ENCODE measurements around the gene UBE2QL1. TPM values are rescaled to one million over a fixed set of nuclear protein-coding genes. Genes with fewer than 3 reads are reported as not detected.

The UBE2QL1 gene
- total RNA-seq, 1 experiment from 2014 or later: not detected

DNA sequence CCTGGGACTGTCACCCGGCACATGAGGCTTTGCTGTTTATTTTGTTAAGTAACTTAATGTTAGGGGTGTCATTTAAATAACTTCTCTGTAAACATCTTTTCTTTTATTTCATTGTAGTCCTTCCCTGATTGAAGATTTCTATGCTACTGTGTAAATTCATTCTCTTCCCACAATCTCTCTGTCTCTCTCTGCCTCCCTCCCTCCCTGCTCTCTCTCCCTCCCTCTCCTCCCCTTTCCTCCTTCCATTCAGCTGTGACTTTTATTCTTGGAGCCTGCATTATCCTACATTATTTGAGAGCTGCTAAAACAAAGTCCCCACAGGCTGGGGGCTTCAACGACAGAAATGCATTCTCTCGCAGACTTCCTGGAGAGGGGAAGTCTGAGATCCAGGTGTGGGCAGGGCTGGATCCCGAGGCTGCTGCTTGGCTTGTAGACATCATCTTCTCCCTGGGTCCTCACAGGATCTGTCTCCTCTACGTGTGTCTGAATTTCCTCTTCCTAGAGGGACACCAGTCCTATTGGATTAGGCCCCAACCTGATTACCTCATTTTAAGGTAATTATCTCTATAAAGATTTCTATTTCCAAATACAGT lies 18.4 kb downstream of the UBE2QL1 start:
- in situ Hi-C loops (cut with HindIII; ENCODE audit: low pct_unique_long_range_greater_than_20kb, low sequenced_read_pairs): no loop called here
- DNase-seq (ENCODE audit: low read depth): no peak

DNA sequence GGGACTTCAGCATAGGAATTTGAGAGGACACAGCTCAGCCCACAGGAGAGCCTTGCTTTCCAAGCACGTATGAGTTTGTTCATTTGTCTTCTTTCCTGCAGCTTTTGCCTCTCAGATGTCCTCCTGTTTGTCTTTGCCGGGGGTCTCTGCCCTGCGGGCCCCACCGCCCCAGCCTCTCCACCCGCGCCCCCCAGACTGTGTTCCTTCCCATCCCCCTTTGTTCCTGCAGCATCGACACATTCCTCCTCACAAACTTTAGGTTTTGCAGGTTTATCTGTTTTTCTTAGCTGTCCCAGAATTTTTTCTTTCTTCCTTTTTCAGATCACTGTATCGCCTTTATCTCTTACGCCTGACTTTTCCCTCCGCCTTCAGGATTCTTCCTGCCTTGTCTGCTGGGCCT lies 18.9 kb downstream of the UBE2QL1 start:
- in situ Hi-C loops (cut with HindIII; ENCODE audit: low pct_unique_long_range_greater_than_20kb, low sequenced_read_pairs): no loop called here

DNA sequence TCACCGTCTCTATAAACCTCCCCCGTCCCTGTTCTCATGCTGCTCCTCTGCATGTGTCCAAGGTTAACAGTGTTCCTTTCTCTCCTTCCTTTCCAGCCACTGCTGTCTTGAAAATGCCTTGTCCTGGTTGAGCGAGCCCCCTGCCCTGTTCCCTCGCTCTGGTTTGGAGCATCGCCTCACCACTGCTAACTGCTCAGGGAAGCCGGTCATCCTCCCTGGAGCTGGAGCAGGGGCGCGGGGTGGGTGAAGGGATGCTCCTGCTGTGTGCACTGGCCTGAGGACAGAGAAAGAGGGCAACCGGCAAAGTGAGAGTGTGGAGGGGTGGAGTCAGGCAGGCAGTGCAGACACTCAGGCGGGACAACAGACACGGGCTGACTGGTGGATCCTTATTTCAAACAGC lies 19.4 kb downstream of the UBE2QL1 start:
- no peak for DNase-seq (ENCODE audit: low read depth)
- in situ Hi-C loops (cut with HindIII; ENCODE audit: low pct_unique_long_range_greater_than_20kb, low sequenced_read_pairs): no loop called here

More for the DNA sequence above, 18.9 kb downstream of the UBE2QL1 start:
- DNase-seq (ENCODE audit: low read depth): no peak

DNA sequence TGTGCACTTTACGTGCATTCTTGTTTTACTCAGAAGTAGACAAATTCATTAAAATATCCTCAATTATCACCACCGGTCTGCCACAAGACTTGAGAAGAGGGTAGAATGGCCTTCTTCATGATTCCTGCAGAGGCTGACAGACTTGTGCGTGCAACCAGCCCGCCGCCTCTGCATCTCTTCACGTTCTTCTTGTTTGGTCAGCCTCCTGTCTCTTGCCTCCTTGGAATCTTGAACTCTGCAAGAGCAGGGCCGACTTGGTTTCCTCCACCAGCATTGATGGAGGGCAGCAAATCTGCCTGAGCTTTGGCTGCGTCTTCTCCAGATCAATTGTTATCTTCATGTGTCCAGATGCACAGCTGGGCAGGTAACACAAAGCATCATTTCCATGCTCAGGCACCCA lies 20.2 kb downstream of the UBE2QL1 start:
- DNase-seq (ENCODE audit: low read depth): no peak

DNA sequence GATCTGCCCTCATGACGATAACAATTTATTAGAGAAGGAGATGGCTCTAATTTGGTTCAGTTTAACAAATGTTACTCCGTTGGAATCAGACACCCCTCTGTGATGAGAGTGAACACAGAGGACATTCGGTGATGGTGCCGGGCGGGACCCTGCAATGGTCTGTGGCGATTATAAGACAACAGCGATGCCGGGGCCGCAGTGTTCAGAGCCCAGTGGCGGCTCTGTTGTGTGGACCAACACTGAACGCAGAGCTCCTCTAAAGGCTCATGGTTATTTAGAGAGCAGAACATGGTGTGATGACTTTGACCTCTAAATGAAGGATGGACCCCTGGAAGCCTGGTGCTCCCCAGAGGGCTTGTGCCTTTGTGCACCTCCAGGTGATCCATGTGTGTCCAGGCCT lies 21.2 kb downstream of the UBE2QL1 start:
- in situ Hi-C loops (cut with HindIII; ENCODE audit: low pct_unique_long_range_greater_than_20kb, low sequenced_read_pairs): no loop called here
- no peak for DNase-seq (ENCODE audit: low read depth)

More for the DNA sequence above, 20.2 kb downstream of the UBE2QL1 start:
- in situ Hi-C loops (cut with HindIII; ENCODE audit: low pct_unique_long_range_greater_than_20kb, low sequenced_read_pairs): no loop called here

DNA sequence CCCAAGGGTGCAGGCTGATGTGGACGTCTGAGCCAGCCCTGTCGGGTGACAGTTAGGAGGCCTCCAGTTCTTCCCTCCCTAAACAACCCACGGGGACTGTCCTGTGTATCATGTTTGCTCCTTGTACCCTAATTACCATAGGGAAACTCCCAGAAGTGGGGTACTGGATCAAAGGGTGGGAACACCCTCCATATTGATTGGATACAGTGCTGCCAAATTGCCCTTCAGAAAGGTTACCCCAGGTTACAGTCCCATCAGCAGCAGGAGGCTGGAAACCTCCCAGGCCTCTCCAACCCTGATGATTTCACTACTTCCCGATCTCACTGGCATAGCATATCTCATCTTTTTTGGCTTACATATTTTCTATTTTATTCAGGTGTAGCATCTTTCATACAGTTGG lies 22.0 kb downstream of the UBE2QL1 start:
- DNase-seq (ENCODE audit: low read depth): no peak
- in situ Hi-C loops (cut with HindIII; ENCODE audit: low pct_unique_long_range_greater_than_20kb, low sequenced_read_pairs): no loop called here

DNA sequence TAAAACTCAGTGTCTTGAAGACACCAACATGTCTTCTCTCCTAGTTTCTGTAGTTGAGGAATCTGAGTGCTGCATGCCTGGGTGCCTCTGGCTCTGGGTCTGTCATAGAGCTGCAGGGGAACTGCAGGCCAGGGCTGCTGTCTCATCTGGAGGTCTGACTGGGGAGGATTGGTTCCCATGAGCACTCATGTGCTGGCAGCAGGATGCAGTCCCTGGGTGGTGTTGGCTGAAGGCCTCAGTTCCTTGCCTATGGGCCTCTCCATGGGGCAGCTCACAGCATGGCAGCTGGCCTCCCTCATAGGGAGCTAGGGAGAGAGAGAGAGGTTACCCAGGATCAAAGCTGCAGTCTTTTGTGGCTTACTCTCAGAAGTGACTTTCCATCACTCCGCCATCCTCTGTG lies 22.6 kb downstream of the UBE2QL1 start:
- in situ Hi-C loops (cut with HindIII; ENCODE audit: low pct_unique_long_range_greater_than_20kb, low sequenced_read_pairs): no loop called here
- DNase-seq (ENCODE audit: low read depth): no peak

DNA sequence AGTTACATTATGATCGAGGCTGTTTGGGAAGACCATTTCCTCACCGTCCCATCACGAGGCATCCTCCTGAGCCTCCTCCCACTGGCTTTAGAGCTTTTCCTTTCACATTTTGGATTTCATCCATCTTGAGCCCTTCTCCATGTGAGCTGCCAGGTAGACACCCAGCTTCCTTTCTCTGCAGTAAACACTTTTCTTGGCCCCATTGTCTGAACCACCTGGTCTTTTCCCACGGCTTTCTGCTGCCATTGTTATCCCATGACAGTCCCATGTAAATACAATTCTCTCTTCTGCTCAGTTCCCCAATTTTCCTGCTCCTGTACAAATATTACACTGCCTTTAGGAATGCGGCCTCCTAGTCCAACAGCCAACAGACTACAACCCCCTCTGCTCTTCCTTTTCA lies 24.1 kb downstream of the UBE2QL1 start:
- in situ Hi-C loops (cut with HindIII; ENCODE audit: low pct_unique_long_range_greater_than_20kb, low sequenced_read_pairs): no loop called here
- DNase-seq (ENCODE audit: low read depth): no peak

DNA sequence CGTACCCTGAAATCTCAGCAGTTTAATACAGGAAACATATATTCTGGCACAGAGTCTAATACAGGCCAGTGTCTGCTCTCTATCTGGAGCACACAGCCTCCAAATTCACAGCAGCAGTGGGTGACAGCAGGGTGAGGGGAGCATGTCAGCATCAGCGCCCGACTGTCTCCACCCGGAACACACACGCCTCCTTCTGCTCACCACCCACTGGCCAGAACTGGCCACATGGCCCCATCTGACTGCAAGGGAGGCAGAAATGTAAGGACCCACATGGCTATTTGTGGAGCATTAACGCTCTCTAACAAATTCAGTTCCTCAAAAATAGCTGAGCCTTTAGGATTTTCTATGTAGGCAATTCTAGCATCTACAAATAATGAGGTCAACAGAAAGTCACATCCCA lies 24.6 kb downstream of the UBE2QL1 start:
- no peak for DNase-seq (ENCODE audit: low read depth)
- in situ Hi-C loops (cut with HindIII; ENCODE audit: low pct_unique_long_range_greater_than_20kb, low sequenced_read_pairs): no loop called here

DNA sequence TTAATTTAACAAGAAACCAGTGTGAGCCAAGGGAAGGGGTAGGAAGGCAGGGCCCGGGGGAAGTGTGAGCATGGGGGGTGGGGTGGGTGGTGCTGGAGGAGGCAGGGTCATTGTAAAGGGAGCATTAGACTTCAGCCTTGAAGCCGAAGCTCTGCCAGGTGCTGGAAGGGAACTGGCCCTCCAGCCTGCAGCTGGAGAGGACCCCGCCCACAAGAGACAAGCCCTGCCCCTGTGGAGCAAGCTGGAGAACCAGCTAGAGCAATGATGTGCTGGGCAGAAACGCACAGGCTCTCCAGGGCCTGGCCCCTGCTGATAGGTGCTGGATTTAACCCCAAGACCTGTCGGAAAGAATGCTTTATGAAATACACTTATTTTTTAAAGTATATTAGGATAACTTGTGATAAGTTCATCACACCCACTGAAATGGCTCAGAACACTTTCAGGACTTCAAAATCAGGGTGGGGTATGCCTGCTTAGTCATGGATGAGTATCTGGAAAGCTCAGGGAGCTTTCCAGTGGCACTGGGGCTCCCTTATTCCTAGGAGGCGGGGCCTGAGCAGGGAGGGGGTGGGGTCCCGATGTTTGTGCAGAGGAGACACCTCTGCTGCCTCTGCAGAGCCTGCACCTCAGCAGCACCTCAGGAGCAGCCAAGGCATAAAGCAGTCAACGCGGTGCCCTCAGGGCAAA lies 27.1 kb downstream of the UBE2QL1 start:
- in situ Hi-C loops (cut with HindIII; ENCODE audit: low pct_unique_long_range_greater_than_20kb, low sequenced_read_pairs): no loop called here
- no peak for DNase-seq (ENCODE audit: low read depth)

DNA sequence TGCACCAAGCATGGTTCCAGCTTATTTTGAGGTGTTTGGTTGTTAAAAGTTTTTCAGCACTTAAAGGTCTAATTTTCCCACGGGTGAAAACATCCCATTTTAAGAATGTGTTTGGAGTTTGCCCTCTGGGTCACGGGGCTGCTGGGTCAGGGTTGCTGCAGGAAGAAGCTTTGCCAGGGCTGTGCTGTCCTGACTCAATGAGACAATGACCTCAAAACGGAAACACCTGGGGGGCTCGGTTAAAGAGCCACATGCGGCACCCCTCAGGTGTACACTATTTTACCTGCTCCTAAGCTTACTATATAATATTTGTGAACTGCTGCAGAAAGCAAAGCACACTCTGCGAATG lies 27.6 kb downstream of the UBE2QL1 start:
- in situ Hi-C loops (cut with HindIII; ENCODE audit: low pct_unique_long_range_greater_than_20kb, low sequenced_read_pairs): no loop called here
- DNase-seq (ENCODE audit: low read depth): no peak

DNA sequence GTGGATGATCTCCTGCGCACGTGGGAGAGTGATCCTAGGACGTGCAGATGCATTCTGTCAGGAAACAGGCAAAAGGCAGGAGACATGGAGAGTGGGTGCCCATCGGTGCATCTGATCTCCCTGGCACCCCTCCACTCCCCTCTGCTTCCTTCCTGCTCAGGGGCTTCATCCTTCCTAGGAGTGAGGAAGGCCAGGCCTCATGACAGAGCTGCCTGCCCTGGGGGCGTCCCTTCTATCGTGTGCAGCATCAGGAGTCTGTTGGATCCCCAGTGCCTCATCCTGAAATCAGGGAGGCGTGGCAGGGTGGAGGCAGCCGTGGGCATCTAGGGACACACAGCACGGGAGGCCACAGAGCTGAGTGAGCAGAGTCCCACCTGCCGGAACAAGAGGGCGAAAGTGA lies 30.1 kb downstream of the UBE2QL1 start:
- in situ Hi-C loops (cut with HindIII; ENCODE audit: low pct_unique_long_range_greater_than_20kb, low sequenced_read_pairs): no loop called here
- DNase-seq (ENCODE audit: low read depth): no peak

DNA sequence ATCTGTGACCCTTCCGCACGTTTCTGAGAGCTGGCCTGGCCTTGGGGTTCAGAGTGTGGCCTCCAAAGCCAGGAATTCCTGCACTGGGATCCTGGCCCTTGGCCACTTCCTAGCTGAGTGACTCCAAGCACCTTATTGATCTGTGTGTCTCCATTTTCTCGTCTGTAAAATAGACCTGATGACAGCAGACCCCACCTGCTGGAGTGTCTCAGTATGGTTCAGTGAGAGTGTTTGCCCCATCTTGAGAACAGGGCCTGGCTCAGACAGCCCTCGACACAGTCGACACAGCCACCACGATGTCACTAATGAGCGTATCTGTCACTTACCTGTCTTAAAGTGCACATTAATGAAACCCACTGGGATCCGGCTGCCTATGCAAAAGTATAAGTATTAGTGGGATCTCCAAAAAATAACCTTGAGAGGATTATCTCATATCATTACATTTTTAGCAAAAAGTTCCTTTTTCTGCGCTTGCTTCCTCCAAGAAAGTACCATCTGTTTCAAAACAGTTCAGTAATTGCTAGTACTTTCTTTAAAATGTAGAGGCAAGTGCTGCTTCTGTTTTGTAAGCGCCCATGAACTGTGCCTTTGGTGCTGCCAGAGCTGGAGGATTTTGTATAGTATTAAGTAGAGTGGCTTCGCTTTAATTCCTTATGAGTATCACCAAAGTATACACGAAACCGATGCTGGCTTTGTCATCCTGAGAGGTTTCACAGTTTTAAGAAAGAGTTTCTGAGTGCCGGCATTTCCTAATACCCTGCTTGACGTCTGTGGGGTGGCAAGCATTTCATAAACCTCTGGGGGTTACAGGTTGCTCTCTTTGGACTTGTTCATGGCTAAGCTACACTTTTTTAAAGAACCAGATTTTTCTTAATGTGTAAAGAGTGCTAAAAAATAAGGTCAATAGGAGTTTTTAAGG lies 31.7 kb downstream of the UBE2QL1 start:
- DNase-seq (ENCODE audit: low read depth): no peak
- in situ Hi-C loops (cut with HindIII; ENCODE audit: low pct_unique_long_range_greater_than_20kb, low sequenced_read_pairs): no loop called here

DNA sequence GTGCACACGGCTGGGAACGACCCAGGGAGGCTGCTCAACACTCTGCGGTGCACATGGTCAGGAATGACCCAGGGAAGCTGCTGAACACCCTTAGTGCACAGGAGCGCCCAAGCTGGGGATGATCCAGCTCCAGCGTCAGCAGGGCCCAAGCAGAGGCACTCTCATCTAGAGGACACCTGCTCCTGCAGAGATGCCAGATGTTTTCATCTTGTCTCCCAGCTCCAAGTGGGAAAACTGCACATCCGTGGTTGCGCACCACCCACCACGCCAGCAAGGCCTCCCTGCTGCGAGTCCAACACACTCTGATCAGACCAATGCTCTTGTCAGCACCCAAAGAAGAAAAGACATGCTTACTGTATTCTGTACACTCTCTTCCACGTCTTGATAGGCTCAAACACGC lies 34.1 kb downstream of the UBE2QL1 start:
- in situ Hi-C loops (cut with HindIII; ENCODE audit: low pct_unique_long_range_greater_than_20kb, low sequenced_read_pairs): no loop called here
- DNase-seq (ENCODE audit: low read depth): no peak

DNA sequence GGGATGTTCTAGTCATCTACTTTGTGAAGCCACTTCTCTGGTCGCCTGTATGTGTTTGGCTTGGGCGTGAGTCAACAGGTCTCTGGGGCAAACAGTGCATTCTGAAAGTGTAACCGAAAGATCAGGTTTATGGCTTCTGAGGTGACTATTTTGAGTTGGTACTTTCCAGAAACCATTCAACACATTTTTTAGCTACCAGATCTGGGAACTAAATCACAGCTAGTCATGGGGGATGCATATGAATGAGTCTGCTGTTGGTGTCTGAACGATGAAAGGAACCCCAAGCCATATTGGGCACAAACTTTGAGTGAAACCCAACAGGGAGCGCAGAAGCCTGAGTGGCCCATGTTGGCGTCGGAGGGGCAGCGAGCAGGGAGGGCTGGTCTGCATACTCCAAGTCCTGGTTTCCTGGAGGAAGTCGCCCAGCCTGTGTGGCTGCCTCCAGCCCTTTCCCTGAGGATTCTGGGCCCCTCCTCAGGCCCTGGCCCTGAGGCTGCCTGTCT lies 35.3 kb downstream of the UBE2QL1 start:
- no peak for DNase-seq (ENCODE audit: low read depth)
- in situ Hi-C loops (cut with HindIII; ENCODE audit: low pct_unique_long_range_greater_than_20kb, low sequenced_read_pairs): no loop called here

DNA sequence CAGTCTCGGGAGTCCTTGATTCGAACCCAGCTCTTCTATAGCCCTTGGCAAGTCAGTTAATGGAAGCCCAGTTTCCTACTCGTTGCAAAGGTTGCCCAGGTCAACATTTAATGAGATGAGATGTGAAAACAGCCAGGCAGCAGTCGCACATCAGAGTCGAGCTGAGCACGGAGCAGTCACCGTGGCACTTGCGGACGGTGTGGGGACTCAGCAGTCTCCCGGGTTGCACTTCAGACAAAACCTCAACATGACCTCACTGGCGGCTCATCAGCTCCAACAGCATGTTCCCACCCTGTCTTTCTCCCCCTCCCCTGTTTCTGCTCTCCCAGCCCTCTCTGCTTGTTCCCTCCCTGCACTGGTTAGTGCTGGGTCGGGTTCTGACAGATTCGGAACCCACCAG lies 35.8 kb downstream of the UBE2QL1 start:
- DNase-seq (ENCODE audit: low read depth): no peak
- in situ Hi-C loops (cut with HindIII; ENCODE audit: low pct_unique_long_range_greater_than_20kb, low sequenced_read_pairs): no loop called here

DNA sequence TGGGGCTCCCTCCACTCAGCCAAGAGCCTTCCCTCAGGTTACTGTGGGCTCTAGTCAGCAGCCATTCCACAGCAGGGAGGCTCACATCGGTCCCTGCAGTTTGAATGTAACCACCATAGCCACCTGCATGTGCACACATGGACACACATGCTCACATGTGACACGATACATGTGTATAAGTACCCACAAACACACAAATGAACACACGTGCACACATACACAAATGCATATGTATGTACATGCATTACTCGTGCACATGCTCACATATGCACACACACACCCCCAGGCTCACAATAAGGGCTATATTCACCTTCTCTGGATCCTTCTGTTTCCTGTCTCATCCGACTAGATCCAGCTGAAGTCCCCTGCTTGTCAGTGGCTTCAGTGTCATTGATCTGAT lies 36.2 kb downstream of the UBE2QL1 start:
- in situ Hi-C loops (cut with HindIII; ENCODE audit: low pct_unique_long_range_greater_than_20kb, low sequenced_read_pairs): no loop called here
- no peak for DNase-seq (ENCODE audit: low read depth)

DNA sequence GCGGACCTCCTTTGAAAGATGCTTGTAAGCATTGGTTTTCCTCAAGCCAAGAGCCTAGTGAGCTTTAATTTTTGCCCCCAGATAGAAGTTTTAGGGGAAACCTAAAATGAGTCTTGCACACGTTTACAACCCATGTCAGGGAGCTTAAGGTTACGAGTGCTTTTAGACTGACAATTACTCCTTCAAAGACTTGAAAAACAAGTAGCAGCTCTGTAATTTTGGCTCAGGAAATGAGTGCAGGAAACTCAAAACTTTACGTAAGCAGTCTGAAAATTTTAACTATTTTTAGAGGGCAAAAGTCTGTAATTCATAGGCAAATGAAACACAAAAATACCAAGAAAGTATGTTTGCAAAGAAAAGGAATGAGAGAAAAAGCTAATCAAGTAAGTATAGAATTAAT lies 36.8 kb downstream of the UBE2QL1 start:
- DNase-seq (ENCODE audit: low read depth): no peak
- in situ Hi-C loops (cut with HindIII; ENCODE audit: low pct_unique_long_range_greater_than_20kb, low sequenced_read_pairs): no loop called here

DNA sequence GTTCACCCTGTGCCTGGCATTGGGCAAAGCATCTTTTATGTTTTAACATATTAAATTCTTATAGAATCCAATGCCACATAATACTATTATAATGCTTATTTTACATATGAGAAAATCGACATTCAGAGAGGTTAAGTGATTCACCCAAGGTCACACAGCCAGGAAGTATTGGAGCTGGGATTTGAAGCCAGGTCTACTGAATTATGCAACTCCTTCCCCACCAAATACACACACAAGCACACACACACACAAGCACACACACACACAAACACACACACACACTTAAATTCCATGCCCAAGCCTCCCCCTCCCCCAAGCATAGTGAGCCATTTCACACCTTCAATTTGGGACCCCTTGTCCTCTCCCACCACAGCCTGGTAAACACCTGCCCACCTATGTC lies 37.4 kb downstream of the UBE2QL1 start:
- no peak for DNase-seq (ENCODE audit: low read depth)
- in situ Hi-C loops (cut with HindIII; ENCODE audit: low pct_unique_long_range_greater_than_20kb, low sequenced_read_pairs): no loop called here
